LNCAP (cell line): ENCODE data around the gene METTL18.

Source experiments
- TF ChIP-seq, protein P1 (sequence below): fragments of 450-650 bp; IDR thresholded peaks from 2 replicates; pipeline ENCODE4 v1.5.1; 2017; ENCODE audit warnings: mild to moderate bottlenecking

The METTL18 gene

DNA sequence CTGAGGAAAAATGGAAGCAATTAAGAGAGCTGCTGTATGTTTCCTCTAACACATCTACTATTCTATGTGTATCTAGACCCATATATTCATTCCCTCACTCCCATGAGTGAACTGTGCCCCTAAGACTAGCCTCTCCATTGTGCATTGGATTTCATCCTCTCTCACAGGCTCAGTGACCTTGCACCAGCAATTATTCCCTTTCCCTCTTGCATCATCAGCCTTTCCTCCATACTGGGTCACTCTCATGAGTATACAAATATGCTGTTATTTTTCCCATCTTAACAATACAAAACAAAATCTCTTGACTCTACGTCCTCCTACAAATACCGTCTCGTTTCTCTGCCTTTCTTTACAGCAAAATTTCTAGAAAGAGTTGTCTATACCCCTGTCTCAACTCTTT is 29.4 kb upstream of the METTL18 start:
- TF ChIP-seq, protein P1, sequence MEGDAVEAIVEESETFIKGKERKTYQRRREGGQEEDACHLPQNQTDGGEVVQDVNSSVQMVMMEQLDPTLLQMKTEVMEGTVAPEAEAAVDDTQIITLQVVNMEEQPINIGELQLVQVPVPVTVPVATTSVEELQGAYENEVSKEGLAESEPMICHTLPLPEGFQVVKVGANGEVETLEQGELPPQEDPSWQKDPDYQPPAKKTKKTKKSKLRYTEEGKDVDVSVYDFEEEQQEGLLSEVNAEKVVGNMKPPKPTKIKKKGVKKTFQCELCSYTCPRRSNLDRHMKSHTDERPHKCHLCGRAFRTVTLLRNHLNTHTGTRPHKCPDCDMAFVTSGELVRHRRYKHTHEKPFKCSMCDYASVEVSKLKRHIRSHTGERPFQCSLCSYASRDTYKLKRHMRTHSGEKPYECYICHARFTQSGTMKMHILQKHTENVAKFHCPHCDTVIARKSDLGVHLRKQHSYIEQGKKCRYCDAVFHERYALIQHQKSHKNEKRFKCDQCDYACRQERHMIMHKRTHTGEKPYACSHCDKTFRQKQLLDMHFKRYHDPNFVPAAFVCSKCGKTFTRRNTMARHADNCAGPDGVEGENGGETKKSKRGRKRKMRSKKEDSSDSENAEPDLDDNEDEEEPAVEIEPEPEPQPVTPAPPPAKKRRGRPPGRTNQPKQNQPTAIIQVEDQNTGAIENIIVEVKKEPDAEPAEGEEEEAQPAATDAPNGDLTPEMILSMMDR = no peak

DNA sequence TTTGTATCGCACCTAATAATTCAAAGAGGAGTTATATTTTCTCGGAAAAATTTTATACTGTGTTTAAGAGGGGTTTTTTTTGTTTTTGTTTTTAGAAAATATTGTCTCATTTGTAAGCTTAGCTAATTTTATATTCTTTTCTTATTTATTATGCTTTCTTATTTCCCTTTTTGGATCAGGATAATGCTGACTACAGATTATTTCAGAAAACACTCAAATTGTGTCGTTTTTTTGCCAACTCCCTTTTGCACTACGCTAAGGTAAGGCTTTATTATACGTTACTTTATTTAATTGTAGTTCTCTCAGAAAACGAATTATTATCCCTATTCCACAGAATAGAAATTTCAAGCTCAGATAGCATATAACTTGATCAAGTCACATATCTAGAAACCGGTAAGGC is 26.8 kb upstream of the METTL18 start:
- TF ChIP-seq, protein P1 = no peak

DNA sequence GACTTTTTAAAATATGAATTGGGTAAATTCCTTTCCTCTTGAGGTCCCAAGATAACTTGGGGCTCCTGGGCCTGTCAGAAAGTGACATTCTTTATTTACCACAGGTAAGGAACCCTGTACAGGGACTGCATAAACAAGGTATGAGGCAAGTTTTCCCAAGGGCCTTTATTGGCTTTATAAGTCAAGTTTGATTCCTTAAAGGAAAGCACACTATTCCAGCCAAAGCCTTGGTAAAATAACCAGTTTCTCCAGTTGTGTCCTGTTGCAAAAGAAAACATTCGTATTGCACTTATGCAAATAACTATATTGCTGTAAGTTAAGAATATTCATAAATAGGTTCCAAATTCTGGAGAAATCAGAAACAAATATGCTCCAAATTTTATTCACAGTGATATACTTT is 21.9 kb upstream of the METTL18 start:
- TF ChIP-seq, protein P1 = no peak

DNA sequence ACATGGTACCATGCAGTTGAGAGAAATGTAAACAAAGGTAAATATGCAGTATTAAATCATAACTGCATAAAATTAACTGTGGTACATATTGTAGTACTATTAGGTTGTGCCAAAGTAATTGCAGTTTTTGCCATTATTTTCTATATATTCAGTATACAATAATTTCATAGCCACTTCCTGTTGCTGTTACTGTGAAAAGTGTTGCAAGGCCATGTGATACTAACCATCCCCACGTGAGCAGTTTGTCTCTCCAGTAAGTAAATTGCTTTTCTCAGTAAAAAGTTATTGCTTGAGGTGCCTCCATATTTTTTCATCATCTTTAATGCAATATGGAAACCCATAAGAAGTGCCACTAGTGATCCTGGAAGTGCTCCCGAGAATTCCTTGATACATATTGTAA is 19.6 kb upstream of the METTL18 start:
- TF ChIP-seq, protein P1 = no peak

DNA sequence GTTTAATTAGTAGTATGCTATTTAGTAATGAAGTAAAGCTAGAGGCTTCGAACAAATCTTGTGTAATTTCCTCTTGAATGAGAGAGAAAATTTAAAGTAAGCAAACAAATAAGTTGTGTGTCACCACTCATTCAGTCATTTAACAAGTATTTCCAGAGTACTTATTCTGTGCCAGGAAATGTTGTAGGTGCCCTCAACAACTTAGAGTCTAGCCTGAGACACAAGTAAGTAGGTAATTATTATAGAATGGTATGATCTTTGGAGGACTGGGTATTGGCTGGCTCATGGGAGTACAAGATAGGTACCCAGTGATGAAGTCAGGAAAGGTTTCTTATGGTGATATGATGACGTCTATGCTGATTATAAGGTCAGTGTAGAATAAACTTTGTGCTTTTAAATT is 17.4 kb upstream of the METTL18 start:
- TF ChIP-seq, protein P1 = no peak

DNA sequence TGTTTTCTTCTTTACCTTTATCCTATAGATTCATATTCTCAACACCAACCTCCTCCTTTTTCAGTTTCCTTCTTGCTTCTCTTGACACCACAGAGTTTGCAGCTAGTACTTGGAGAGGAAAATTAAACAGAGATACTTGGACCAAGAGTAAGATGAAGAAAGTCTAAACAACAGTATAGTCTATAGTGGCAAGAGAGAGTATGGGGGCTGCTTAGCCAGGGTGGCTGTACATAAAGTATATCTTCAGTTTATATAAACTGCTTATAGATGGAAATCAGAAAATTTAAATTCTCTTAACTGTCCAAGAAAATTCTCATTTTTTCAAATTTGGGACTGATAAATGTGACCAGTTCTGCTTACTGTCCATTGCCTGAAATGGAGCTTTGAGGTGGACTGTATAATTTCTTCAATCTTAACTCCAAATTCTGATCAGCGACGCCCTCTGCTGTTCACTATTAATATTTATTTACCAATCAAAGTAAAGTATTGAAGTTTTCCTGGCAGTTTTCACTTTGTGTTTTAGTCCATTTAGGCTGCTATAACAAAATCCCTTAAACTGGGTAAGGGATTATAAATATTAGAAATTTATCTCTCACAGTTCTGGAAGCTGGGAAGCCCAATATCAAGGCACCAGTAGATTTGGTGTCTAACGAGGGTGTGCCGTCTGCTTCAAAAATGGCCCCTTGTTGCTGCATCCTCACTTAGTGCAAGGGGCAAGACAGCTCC is 14.8 kb upstream of the METTL18 start:
- TF ChIP-seq, protein P1 = peak; percentile 67

DNA sequence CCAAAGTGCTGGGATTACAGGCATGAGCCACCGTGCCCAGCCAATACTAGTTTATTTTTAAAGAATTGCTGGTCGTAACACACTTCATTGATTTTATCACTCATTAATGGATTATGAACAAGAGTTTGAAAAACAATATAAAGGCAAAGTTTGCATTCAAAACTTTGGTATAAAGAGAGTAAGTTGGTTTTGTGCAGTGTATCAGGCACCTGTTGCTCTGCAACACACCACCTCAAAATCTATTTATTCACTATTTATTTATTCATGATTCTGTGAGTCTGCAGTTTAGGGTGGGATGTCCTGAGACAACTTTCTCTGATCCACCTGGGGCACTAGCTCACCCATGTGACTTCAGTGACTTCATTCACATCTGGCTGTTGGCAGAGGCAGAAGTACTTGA is 10.2 kb upstream of the METTL18 start:
- TF ChIP-seq, protein P1 = no peak

DNA sequence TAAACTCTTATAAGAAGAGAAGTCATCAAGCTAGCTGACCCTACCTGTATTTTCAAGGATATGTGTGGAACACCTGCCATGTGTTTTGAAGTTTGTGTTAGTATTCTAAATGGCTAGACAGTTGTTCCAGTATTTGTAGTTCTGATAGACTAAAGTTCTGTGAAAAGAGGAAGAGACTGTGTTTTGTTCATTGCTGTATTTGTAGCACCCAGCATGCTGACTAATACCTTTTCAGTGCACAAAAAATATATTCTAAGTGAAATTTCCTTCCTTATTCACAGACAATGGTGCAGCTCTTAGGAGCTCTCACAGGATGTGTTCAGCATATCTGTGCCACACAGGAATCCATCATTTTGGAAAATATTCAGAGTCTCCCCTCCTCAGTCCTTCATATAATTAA is 8.2 kb upstream of the METTL18 start:
- TF ChIP-seq, protein P1 = no peak
